ENCODE data around the gene PGA3. TPM values are rescaled to one million over a fixed set of nuclear protein-coding genes. Genes with fewer than 3 reads are reported as not detected.

PGA3 gene
- total RNA-seq, 3 donors from 2014 or later (not counting 1 experiment from before 2014, with no cell fraction given), result not detected

DNA sequence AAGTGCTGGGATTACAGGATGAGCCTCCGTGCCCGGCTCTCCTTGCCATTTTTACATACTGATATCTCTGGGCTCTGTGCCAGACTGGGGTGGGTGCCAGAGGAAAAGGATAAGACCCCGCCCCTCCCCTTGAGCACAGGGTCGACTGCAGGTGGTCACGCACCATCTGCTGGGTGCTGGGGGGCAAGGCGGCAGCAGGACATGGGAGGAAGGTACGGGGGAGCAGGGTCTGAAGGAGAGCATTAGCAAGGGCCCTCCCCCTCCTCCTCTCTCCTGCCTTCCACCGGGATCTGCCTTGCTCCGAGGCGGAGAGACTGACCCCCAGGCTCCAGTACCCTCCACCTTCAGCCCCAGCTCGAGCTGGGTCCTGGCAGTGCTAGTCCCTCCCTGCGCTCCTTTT lies 9.7 kb upstream of the PGA3 start:
- Mint-ChIP-seq H3K9me3 (no peaks in the 10 kb centered on the region), H3K27me3 (ENCODE audit: low read depth in 2 of 2) (peaks cover 0 to 8% of the 10 kb centered on the region in 2 donors), H3K4me1 (no peaks in the 10 kb centered on the region), H3K4me3 (no peak overlapping the region), H3K27ac (no peak overlapping the region), H3K36me3 (no peaks in the 10 kb centered on the region)
- Histone ChIP-seq H3K36me3 (ENCODE audit: control insufficient read depth, insufficient read depth, low read length) (no peaks in the 10 kb centered on the region), H3K9me3 (ENCODE audit: control insufficient read depth, insufficient read depth, low read length) (no peaks in the 10 kb centered on the region), H3K4me3 (ENCODE audit: low read length) (no peak overlapping the region), H3K4me1 (ENCODE audit: control insufficient read depth, insufficient read depth, low read length) (no peaks in the 10 kb centered on the region), H3K27me3 (ENCODE audit: control insufficient read depth, insufficient read depth, low read length) (no peaks in the 10 kb centered on the region), H3K27ac (ENCODE audit: low read length) (no peak overlapping the region)
- TF ChIP-seq, protein P1, sequence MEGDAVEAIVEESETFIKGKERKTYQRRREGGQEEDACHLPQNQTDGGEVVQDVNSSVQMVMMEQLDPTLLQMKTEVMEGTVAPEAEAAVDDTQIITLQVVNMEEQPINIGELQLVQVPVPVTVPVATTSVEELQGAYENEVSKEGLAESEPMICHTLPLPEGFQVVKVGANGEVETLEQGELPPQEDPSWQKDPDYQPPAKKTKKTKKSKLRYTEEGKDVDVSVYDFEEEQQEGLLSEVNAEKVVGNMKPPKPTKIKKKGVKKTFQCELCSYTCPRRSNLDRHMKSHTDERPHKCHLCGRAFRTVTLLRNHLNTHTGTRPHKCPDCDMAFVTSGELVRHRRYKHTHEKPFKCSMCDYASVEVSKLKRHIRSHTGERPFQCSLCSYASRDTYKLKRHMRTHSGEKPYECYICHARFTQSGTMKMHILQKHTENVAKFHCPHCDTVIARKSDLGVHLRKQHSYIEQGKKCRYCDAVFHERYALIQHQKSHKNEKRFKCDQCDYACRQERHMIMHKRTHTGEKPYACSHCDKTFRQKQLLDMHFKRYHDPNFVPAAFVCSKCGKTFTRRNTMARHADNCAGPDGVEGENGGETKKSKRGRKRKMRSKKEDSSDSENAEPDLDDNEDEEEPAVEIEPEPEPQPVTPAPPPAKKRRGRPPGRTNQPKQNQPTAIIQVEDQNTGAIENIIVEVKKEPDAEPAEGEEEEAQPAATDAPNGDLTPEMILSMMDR (IDR thresholded peaks at IDR 0.05), result no peak
- DNase-seq (no peak), ATAC-seq (no peak)
- 68% methylated on average over 12 of the region's 12 CpGs for WGBS (ENCODE audit: insufficient coverage)
- intact Hi-C loops (cut with micrococcal nuclease), result no loop called here

DNA sequence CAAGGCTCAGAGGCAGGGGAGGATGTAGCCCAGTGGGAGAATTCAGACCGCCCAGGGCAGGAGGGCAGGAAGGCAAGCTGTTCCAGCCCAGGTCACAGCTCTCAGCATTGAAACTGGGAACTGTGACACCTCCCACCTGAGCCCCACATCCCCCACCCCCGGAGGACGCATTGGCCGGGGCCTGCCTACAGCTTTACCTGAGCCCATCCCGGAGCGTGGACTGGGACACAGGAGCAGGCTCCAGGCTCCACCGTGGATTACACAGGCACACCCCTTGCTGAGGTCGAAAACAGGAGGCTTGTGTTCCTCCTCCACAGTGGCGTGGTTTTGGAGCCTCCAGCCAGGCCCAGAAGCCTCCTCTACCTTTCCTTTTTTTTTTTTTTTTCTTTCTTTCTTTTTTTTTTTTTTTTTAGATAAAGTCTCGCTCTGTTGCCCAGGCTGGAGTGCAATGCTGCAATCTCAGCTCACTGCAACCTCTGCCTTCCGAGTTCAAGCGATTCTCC lies 9.1 kb upstream of the PGA3 start:
- ATAC-seq, result no peak
- TF ChIP-seq, protein P1 (IDR thresholded peaks at IDR 0.05), result no peak

GRCh38 chr11:61194981-61195695 lies 8.2 kb upstream of the PGA3 start:
- intact Hi-C loops (cut with micrococcal nuclease), result no loop called here
- 81% methylated on average over 7 of the region's 7 CpGs for WGBS (ENCODE audit: insufficient coverage)
- no peaks in the 10 kb centered on the region for H3K27me3 ChIP-seq (ENCODE audit: control insufficient read depth, insufficient read depth, low read length)
- no peaks in the 10 kb centered on the region for H3K9me3 ChIP-seq (ENCODE audit: control insufficient read depth, insufficient read depth, low read length)
- Mint-ChIP-seq H3K4me1 (no peaks in the 10 kb centered on the region), H3K27ac (no peak overlapping the region), H3K27me3 (ENCODE audit: low read depth in 2 of 2) (peaks cover 2 to 8% of the 10 kb centered on the region in 2 donors), H3K9me3 (no peaks in the 10 kb centered on the region), H3K36me3 (no peaks in the 10 kb centered on the region), H3K4me3 (no peak overlapping the region)
- no peaks in the 10 kb centered on the region for H3K36me3 ChIP-seq (ENCODE audit: control insufficient read depth, insufficient read depth, low read length)
- DNase-seq (no peak), ATAC-seq (no peak)
- H3K27ac ChIP-seq (ENCODE audit: low read length), result no peak overlapping the region
- TF ChIP-seq, protein P1 (IDR thresholded peaks at IDR 0.05), result no peak
- no peaks in the 10 kb centered on the region for H3K4me1 ChIP-seq (ENCODE audit: control insufficient read depth, insufficient read depth, low read length)
- no peak overlapping the region for H3K4me3 ChIP-seq (ENCODE audit: low read length)

More for the DNA sequence above, 9.1 kb upstream of the PGA3 start:
- Histone ChIP-seq H3K4me3 (ENCODE audit: low read length) (no peak overlapping the region), H3K4me1 (ENCODE audit: control insufficient read depth, insufficient read depth, low read length) (no peaks in the 10 kb centered on the region), H3K27me3 (ENCODE audit: control insufficient read depth, insufficient read depth, low read length) (no peaks in the 10 kb centered on the region), H3K36me3 (ENCODE audit: control insufficient read depth, insufficient read depth, low read length) (no peaks in the 10 kb centered on the region), H3K9me3 (ENCODE audit: control insufficient read depth, insufficient read depth, low read length) (no peaks in the 10 kb centered on the region), H3K27ac (ENCODE audit: low read length) (no peak overlapping the region)
- no peaks in the 10 kb centered on the region for H3K36me3 Mint-ChIP-seq
- H3K4me1 Mint-ChIP-seq, result no peaks in the 10 kb centered on the region
- intact Hi-C loops (cut with micrococcal nuclease), result no loop called here
- no peak for DNase-seq
- H3K9me3 Mint-ChIP-seq, result no peaks in the 10 kb centered on the region
- H3K4me3 Mint-ChIP-seq, result no peak overlapping the region
- no peak overlapping the region for H3K27ac Mint-ChIP-seq
- H3K27me3 Mint-ChIP-seq (ENCODE audit: low read depth in 2 of 2), result peaks cover 0 to 8% of the 10 kb centered on the region in 2 donors
- 79% methylated on average over 12 of the region's 12 CpGs for WGBS (ENCODE audit: insufficient coverage)

- Histone ChIP-seq H3K9me3 (ENCODE audit: control insufficient read depth, insufficient read depth, low read length) (no peaks in the 10 kb centered on the region), H3K27ac (ENCODE audit: low read length) (no peak overlapping the region), H3K4me1 (ENCODE audit: control insufficient read depth, insufficient read depth, low read length) (no peaks in the 10 kb centered on the region), H3K27me3 (ENCODE audit: control insufficient read depth, insufficient read depth, low read length) (no peaks in the 10 kb centered on the region), H3K4me3 (ENCODE audit: low read length) (no peak overlapping the region), H3K36me3 (ENCODE audit: control insufficient read depth, insufficient read depth, low read length) (no peaks in the 10 kb centered on the region)
- Mint-ChIP-seq H3K9me3 (no peaks in the 10 kb centered on the region), H3K4me1 (no peaks in the 10 kb centered on the region), H3K27ac (no peak overlapping the region), H3K4me3 (no peak overlapping the region), H3K27me3 (ENCODE audit: low read depth in 2 of 2) (peaks cover 8% of the 10 kb centered on the region in 2 donors), H3K36me3 (no peaks in the 10 kb centered on the region)
- DNase-seq, result no peak
- TF ChIP-seq, protein P1 (IDR thresholded peaks at IDR 0.05), result no peak
- intact Hi-C loops (cut with micrococcal nuclease), result no loop called here
- WGBS (ENCODE audit: insufficient coverage), result 85% methylated on average over 7 of the region's 7 CpGs
- ATAC-seq, result no peak
Measured at GRCh38 chr11:61195719-61196118, 7.6 kb upstream of the PGA3 start.
